Esophagus squamous epithelium (tissue), 4 donors: ENCODE measurements around the gene RFLNA.

ENCODE experiments used
- POLR2A ChIP-seq, 4 donors: fragments of 450-650 bp; IDR thresholded peaks; one replicate each; pipeline ENCODE4 v1.6.1; 2017; ENCODE audit warnings: antibody characterized with exemption in 4 of 4, mild to moderate bottlenecking in 4 of 4, moderate library complexity in 3 of 4
- TF ChIP-seq, protein P1 (sequence below), 6 experiments: fragments of 450-650 bp in 4 of 6; fragments of 200-600 bp in 2 of 6; sonication (generic) in 2 of 6; IDR thresholded peaks; one replicate each; pipeline ENCODE4 v1.5.1; 2016 to 2019; ENCODE audit warnings: antibody characterized with exemption in 6 of 6, mild to moderate bottlenecking in 4 of 6, moderate library complexity in 4 of 6

GRCh38 chr12:124248941-124249825, 45.7 kb upstream of the RFLNA start:
- TF ChIP-seq POLR2A (IDR thresholded peaks at IDR 0.05): no peak
- TF ChIP-seq, protein P1, sequence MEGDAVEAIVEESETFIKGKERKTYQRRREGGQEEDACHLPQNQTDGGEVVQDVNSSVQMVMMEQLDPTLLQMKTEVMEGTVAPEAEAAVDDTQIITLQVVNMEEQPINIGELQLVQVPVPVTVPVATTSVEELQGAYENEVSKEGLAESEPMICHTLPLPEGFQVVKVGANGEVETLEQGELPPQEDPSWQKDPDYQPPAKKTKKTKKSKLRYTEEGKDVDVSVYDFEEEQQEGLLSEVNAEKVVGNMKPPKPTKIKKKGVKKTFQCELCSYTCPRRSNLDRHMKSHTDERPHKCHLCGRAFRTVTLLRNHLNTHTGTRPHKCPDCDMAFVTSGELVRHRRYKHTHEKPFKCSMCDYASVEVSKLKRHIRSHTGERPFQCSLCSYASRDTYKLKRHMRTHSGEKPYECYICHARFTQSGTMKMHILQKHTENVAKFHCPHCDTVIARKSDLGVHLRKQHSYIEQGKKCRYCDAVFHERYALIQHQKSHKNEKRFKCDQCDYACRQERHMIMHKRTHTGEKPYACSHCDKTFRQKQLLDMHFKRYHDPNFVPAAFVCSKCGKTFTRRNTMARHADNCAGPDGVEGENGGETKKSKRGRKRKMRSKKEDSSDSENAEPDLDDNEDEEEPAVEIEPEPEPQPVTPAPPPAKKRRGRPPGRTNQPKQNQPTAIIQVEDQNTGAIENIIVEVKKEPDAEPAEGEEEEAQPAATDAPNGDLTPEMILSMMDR (IDR thresholded peaks at IDR 0.05): no peak
